ENCODE data around the gene HOATZ. TPM values are rescaled to one million over a fixed set of nuclear protein-coding genes. Genes with fewer than 3 reads are reported as not detected.

The HOATZ gene
- not detected for total RNA-seq

DNA sequence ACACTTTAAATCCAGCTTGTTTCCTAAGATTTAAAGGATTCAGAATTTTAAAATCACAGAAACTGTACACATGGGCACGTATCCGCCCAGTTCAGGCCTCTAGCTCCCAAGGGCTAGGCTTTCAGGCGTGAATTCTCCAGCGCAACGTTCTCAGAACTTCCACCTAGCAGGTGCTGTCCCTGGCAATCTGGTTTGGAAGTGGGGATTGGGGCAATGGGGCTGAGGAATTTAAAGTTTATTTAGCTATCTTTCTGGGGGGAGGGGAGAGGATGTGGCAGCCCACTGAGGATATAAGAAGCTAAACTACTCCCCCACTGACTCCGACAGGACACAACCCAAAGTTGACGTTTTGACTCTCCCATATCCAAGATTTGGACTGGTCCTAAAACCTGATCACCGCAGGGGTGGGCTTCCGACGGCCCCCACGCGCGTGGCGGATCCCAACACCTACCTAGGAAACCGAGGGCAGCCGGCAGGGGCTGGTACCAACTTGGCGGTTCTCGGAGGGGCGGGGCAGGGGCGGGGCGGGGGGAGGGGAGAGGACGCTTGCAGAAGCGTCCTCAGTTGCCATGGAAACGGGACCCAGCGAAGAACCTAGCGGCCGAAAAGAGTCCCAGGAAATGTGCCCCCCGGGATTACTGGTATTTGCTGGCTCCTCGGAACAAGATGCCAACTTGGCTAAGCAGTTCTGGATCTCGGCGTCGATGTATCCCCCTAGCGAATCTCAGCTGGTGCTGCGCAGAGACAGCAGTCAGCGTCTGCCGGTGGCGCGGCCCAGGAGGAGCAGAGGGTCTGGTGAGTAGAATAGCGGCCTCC is at the start of gene HOATZ:
TSS of gene HOATZ (plus strand) at position 563 of the 816 bp plus-strand sequence. CDS start at position 570, 7 bp downstream.
- no peak for DNase-seq

- DNase-seq = no peak
Observed at GRCh38 chr11:111465400-111465799, 49.2 kb upstream of the HOATZ start.

DNA sequence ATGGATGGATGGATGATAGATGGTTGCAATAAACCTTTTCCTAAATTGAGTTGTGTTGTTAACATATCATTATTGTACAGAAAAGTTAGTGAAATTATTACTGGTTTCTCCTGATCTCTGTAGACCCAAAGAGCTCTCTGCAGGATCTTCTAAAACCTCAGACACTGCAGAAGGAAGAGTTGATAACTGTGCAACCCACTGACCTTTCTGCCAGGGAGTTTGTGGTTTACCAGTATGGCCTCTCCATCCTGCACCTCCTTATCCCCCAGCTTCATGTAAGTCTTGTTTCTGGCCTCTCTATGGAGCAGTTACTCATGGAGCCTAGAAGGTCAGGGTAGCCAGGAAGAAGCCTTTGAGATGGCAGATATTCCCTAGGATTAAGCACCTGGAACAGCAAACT is 48.0 kb upstream of the HOATZ start:
- DNase-seq = no peak

DNA sequence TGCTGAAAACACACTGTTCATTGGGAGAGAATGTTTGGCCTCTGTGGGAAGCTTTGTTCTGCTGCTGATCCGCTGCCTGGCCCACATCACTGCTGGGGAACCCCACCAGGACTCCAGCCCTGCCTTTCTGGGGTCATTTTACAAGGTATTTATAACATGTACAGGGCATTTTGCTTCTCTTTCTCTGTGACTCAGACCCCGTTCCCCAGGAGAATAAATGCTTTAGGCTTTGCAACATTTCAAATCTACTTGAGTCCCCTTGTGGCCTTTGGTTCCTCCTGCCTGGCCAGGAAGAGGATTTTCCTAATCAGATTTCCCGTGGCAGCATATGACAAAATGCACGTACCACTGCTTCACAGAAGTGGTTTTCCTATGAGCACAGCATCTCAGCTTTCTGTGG is 45.4 kb upstream of the HOATZ start:
- DNase-seq = no peak

- DNase-seq = no peak
Observed at GRCh38 chr11:111472228-111472627, 42.4 kb upstream of the HOATZ start.

GRCh38 chr11:111474432-111474831 is 40.1 kb upstream of the HOATZ start:
- DNase-seq = no peak

DNA sequence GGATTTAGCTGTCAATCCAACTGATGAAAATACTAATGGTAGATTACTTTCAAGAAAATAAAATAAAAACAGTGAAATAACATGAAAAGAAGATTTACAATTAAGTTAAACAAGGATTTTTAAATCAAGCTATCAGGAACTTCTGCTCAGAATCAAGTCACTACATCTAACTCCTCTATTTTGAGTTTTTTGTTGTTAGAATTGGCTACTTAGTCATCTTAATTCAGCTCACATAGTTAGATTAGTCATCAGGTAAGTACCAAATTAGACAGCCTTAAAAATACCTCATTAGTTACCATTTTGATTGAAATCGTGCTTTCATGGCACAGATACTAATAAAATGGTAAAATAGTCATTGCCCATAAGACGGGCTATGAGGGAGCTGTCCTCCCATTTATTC is 38.2 kb upstream of the HOATZ start:
- no peak for DNase-seq

DNA sequence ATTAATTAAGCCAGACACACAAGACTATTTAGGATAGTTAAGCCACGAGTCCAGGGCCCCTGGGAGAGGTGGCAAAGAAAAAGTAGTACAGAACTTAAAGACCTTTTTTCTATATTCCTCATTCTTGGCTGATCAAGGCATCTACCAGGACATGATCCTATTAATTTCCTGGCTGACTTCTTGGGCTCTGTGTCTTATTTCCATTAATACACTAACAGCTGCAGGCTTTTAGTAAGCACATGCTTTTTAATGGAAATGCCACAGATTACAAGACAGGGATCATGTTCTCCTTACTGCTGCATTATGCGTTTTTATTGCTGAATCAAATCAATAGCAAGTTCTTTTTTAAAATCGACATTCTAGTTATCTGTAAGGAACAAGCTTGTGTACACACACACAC is 37.6 kb upstream of the HOATZ start:
- DNase-seq = no peak

DNA sequence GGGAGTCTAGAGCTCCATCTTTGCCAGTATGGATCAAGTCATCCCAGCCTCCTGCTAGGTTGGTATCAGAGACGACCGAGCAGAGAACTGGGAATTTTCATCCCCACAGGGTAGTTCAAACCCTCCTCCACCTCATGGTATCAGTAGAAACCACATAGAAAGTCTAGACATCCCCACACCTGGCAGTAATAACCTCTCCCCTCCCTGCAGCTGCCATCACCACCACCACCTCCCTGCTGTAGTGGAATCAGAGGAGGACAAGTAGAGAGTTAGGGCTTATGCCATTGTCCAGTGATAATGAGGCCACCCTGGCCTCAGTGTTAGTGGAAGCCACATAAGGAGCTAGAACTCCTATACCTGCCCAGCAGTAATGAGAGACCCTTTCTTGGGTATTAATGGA is 36.7 kb upstream of the HOATZ start:
- DNase-seq = no peak

DNA sequence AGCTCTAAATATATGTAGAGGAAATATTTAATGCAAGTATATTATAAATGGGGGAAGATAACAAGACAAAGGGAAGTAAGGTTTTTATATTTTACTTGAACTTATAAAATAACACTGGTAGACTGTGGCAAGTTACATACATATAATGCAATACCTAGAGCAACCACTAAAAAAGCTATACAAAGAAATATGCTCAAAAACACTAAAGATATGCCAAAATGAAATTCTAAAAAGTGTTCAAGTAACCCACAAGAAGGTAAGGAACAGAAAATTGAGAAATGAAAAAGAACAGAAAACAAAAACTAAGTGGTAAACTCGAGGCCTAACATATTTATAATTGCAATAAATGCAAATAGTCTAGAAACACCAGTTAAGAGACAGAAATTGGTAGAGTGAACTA is 34.9 kb upstream of the HOATZ start:
- no peak for DNase-seq

DNA sequence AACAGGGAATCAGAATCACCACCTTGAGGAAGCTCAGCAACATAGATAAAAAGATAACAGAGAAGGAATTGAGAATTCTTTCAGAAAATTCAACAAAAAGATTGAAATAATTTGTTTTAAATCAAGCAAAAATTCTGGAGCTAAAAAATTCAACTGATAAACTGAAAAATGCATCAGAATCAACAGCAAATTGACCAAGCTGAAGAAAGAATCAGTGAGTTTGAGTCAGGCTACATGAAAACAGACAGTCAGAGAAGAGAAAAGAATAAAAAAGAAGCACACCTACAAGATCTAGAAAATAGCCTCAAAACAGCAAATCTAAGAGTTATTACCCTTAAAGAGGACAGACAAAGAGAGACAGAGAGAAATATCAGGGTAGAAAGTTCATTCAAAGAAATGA is 31.1 kb upstream of the HOATZ start:
- no peak for DNase-seq

- no peak for DNase-seq
Observed at GRCh38 chr11:111490496-111490895, 24.1 kb upstream of the HOATZ start.

DNA sequence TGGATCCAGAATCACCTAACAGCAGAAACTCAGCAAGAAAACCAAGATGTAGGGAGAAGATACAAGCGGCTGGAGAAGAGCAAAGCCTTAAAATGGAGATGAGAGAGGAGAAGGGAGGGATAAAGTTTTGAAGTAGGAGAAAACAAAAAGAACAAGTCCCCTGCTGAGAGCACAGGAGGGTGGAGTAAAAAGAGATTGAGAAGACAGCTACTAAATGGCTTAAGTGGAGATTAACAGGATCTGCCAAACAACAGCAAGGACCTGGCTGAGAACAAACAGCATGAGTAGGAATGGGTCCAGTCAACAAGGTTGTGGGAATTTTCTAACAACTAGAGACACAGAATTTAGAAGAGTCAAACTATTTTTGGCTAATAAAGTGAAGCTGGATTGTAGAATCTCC is 20.5 kb upstream of the HOATZ start:
- DNase-seq = no peak

DNA sequence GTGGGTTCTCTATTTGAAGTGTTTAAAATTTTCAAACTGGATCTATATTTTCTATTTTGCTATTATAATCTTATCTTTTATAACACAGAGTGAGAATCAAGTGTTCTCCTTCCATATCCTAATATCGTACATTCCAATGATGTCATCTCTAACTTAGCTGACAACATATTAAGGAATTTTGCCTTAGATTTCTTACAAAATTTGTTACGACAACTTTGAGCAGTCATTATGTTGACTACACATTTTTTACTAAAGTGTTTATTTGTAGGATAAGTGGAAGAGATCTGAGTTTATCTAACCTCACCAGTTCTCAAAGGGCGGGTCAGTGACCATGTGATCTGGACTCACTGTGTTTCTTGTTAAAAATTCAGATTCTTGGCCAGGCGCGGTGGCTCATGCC is 15.1 kb upstream of the HOATZ start:
- DNase-seq = no peak

DNA sequence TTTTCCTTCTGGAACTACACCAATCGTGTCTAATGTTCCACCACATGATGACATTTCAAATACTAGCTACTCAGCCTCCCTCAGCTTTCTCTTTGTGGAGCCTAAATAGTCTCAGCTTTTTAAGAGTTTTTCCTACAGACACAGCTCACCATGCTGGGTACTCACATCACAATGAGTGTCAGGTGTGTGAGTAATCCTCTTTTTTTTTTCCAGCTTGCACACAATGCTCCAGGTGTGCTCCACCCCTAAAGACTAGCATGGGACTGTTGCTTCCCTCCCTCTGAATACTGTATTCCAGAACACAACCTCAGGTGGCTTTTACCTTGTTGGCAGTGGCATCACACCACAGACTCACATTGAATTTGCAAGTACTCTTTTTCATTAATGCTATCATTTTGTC is 14.1 kb upstream of the HOATZ start:
- no peak for DNase-seq

DNA sequence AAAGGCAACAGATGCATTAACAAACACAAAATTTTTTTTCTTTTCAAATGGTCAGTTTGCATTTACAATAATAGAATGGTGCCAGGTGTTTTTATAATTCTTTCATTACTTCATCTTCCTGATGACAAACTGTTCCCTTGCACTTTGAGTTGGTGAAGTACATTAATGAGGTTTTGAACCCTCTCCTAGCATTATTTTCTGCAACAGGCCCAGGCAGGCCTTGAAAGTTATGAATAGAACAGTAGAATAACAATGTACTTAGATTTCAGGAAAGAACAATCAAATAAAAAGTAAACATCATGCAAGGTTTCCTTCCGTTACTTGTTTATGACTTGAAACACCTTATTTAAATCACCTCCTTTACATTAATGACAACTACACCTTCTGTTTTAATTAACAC is 12.0 kb upstream of the HOATZ start:
- DNase-seq = no peak

GRCh38 chr11:111510311-111510710 is 4.3 kb upstream of the HOATZ start:
- no peak for DNase-seq

- no peak for DNase-seq
Observed at GRCh38 chr11:111512296-111513239, 2.0 kb upstream of the HOATZ start, which contains the start of gene BTG4. Gene BTG4 (minus strand): TSS chr11:111512386. CDS start chr11:111498776, 13,610 bp downstream.

GRCh38 chr11:111513240-111513605 is 1.4 kb upstream of the HOATZ start:
- DNase-seq = no peak

DNA sequence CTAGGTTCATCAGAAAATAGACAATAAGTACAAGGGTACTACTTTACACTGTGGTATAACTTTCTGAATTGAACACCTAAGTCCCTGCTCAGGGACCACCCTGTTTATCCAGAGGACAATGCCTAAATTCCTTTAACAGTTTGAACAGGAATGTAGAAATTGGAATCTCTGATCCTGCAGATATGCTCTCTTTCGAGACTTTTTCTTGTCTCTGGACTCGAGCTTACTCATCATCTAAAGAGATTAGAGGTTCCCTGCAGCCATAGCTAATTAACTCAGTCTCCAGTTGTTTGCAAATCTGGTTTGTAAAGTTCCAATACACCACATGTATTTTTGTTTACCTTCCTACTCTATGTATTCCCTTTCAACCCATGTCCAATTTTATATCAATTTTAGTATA is 1.0 kb downstream of the HOATZ start:
- DNase-seq = no peak

- no peak for DNase-seq
Observed at GRCh38 chr11:111518668-111519067, 4.1 kb downstream of the HOATZ start.

DNA sequence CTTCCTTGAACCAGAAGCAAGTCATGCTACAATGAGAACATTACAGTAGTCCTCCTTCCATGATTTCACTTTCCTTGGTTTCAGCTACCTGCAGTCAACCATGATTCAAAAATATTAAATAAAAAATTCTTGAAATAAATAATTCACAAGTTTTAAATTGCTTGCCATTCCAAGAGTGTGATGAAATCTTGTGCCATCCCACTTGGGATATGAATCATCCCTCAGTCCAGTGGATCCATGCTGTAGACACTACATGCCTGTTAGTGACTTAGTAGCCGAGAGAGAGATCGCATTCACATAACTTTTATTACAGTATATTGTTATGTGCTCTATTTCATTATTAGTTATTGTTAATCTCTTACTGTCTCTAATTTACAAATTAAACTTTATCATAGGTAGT is 6.0 kb downstream of the HOATZ start:
- DNase-seq = no peak

DNA sequence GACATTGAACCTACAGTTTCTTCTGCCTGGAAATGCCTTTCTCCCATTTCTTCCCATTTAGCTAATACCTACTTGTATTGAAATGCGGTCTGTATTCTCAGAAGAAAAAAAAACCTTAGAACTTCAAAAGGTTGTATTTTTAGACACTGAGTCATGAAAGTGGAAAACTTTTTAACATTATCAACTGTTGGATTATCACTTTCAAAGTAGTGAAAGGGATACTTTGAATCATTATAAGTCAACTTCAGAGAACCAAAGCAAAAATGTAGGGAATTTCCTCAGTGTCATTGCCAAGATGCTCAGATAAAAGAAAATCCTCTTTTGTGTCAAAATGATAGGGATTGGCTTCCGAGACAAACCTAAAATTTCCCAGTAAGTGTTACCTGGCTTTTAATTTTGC is 6.6 kb downstream of the HOATZ start:
- no peak for DNase-seq

DNA sequence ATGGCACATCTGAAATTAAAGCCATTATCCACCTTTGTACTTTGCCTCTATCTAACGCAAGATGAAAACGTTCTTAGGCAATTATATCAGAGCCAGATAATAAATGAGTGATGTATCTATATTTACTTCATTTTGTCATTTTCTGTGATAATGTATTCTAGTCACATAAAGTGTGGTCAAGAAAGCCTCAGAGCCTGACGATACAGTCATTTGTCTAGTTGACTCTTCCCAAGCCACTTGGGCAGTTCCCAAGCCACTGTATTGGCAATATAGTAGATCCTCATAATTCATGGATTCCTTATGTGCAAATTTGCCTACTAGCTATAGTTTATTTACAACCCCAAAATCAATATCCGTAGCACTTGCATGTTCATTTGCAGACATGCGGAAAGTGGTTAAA is 7.8 kb downstream of the HOATZ start:
- DNase-seq = no peak

All from occipital lobe (tissue), 2 donors.